ENCODE measurements around the gene CFAP251. TPM values are rescaled to one million over a fixed set of nuclear protein-coding genes. Genes with fewer than 3 reads are reported as not detected.
A peak's percentile ranks its signal among the peaks of the same experiment; 100 is the strongest.
"Not testable (repeated sequence)": the region's sequence is repeated elsewhere in the genome, so short reads cannot be mapped to it uniquely, and the experiment has no call there.

The CFAP251 gene
- total RNA-seq, 1 donor from 2014 or later, result 2.6 TPM

DNA sequence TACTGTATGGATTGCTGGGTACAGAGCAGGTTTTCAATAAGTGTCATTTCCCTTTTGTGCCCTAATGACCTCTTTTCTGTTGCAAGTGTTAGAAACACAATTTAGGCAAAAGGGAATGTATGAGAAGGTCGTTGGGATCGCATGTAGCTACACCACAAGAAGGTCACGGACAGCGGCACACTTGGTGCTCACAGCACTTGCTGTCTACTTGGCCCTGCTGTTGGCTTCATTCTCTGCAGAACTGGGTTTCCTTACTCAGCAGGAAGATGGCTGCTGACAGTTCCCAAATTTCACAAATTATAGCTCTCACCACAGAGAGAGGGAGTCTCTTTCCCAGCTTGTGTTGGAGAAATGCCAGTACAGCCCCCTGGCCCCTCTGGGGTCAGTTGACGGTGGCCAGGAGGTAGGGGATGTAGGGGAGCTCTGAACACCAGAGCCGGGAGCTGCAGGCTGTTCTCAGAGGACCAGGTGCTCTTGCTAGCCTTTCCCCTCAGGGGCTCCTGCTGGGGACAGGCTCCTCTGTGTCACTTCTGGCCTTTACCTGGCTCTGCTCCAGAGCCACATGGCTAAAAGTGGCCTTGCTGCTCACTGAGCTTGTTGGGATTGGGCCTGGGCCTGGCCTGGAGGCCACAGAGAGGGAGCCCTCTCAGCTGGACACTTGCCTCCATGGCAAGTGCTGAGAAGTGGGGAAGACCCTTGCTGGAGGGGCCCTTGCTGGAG, 52.3 kb downstream of the CFAP251 start:
- DNase-seq (ENCODE audit: low read depth in 2 of 2), result no peak

- no peak for DNase-seq (ENCODE audit: low read depth in 2 of 2)
Observed at GRCh38 chr12:121974026-121974985, 55.9 kb downstream of the CFAP251 start.

DNA sequence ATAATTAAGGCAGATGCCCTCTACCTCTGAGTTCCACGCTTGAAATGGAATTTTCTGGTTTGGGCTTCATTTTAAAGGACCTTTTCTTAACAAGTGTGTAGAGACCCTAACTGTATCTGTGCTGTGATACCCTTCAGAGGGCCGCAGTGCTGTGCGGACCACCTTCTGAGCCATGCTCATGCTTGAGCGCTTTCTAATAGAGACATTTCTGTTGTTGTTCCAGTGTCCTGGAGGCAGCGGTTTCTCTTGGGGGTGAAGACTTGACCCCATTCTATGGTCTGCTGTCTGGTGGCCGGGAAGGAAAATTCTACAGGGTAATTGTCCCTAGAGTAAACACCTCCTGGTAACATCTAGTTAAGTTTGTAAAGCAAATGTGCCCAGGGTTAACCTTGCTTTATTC, 56.6 kb downstream of the CFAP251 start:
- DNase-seq (ENCODE audit: low read depth in 2 of 2), result no peak

DNA sequence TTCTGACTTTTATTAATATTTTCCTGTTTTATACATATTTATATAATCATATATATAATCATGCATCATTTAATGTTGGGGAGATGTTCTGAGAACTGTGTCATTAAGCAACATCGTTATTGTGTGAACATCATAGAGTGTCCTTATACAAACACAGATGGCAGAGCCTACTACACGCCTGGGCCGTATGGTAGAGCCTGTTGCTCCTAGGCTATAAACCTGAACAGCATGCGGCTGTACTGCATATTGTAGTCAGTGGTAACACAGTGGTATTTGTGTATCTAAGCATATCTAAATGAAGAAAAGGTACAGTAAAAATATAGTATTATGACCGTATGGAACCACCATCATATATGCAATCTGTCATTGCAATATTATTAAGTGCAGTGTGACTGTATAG, 58.6 kb downstream of the CFAP251 start:
- DNase-seq (ENCODE audit: low read depth in 2 of 2), result no peak

GRCh38 chr12:121980191-121980891, 61.9 kb downstream of the CFAP251 start:
- DNase-seq (ENCODE audit: low read depth in 2 of 2), result peak in 1 of 2 donors; percentile 60

- no peak for DNase-seq (ENCODE audit: low read depth in 2 of 2)
Observed at GRCh38 chr12:121980892-121981272, 62.5 kb downstream of the CFAP251 start.

GRCh38 chr12:121981456-121981855, 63.1 kb downstream of the CFAP251 start:
- DNase-seq (ENCODE audit: low read depth in 2 of 2), result no peak

DNA sequence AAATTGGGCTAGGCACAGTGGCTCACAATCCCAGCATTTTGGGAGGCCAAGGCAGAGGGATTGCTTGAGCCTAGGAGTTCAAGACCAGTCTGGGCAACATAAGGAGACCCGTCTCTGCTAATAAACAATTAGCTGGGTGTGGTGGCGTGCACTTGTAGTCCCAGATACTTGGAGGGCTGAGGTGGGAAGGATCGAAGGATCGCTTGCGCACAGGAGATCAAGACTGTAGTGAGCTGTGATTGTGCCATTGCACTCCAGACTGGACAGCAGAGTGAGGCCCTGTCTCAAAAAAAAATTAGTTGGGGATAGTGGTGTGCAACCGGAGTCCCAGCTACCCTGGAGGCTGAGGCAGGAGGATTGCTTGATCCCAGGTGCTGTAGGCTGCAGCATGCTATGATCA, 64.6 kb downstream of the CFAP251 start:
- no peak for DNase-seq (ENCODE audit: low read depth in 2 of 2)

DNA sequence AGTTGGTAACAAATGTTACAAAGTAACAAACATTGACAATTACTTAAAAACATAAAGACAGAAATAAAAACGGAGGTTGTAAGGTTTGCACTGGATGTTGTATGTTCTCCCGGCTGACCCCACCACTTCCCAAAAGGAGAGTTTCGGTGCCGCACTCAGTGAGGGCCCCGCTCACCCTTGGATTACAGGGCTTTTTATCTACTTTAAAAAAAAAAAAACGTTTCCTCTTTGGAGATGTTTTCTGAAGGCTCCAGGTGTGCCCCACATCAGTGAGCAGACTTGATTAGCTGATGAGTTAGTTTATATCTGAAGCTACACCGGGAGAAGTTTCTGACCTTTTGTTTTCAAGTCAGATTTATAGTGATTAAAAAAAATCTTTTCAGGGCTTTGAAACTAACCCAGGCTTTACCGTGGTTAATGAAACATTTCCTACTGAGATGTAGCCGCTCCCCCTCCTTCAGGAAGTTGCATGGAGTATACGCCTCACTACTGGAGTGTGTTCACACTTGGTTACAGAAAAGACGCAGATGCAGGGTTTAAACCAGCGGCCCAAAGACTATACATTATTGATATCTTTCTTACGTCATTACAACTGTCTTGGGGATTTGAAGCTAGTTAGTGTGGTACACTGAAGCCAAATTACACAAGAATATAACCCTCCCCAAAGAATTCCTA, 65.3 kb downstream of the CFAP251 start:
- peak in 1 of 2 donors; percentile 72 for DNase-seq (ENCODE audit: low read depth in 2 of 2)

GRCh38 chr12:121986489-121987245, 68.3 kb downstream of the CFAP251 start:
- DNase-seq (ENCODE audit: low read depth in 2 of 2), result no peak

- not testable (repeated sequence) for DNase-seq (ENCODE audit: low read depth in 2 of 2)
Observed at GRCh38 chr12:121988519-121988918, 70.1 kb downstream of the CFAP251 start.

GRCh38 chr12:121989276-121990113, 71.1 kb downstream of the CFAP251 start:
- no peak for DNase-seq (ENCODE audit: low read depth in 2 of 2)

- no peak for DNase-seq (ENCODE audit: low read depth in 2 of 2)
Observed at GRCh38 chr12:121990114-121990647, 71.8 kb downstream of the CFAP251 start.

DNA sequence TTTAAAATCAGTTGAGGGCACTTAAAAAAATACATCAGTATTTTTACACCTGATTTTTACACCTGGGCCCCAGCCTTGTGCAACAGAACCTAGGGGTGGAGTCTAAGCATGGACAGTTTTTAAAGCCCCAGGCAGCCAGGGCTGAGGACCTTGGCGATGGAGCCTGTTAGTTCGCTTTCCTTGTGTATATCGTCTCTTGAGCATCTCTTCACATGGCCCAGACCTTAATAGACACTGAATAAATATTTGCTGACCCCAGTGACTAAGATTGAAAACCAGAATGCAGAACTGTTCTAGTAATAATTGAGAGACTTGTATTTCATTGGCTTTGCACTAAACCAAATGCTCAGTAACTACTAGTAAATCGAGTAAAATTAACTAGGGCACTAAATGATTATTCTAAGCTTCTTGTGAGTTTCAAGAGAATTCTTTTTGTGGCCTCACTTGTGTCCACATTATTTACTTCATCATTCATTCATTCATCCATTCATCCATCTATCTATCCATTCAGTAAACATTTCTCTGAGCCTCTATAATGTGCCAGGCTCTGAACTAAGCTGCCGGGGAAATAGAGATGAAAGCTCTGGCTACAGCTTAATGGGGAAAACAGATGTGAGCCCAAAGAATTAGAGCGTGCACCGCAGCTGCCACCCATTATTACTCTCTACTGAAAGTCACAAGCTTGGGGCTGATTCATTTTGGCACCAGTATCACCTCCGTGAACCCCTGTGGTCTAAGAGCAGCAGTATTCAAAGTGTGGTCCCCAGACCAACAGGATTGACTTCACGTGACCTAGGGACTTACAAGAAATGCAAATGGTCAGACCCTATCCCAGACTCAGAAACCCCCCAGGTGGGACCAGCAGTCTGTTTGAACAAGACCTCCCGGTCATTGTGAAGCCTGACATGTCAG, 72.6 kb downstream of the CFAP251 start:
- peak in 1 of 2 donors; percentile 10 for DNase-seq (ENCODE audit: low read depth in 2 of 2)

DNA sequence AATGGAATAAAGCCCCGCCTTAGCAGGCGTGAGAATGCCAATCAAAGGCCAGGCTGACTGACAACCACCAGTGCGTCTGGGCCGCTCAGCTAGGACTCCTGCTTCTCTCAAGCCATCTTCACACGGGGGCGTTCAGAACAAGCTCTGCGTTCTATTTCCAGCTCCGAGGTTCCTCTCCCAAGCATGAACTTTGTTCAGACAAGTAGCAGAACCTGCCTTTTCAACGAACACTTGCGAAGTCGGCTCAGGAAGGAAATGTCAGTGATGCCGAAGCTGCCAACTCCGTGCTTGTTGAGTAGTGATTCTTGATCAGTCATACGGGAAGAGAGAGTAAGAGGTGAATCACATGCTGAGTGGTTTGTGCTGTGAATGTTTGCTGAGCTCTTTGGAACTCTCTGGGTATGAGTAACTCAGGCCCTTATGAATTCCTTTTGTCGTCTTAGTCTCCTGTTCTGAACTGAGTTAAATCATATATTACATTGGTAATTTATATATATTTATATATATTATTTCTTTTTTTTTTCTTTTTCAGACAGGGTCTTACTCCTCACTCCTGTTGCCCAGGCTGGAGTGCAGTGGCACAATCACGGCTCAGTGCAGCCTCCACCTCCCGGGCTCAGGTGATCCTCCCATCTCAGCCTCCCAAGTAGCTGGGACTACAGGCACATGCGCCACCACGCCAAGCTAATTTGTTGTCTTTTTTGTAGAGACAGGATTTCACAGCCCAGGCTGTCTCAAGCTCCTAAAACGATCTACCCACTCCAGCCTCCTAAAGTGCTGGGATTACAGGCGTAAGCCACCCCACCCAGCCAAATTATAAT, 73.9 kb downstream of the CFAP251 start:
- DNase-seq (ENCODE audit: low read depth in 2 of 2), result peak; percentile 74 to 100

GRCh38 chr12:121996050-121996944, 77.9 kb downstream of the CFAP251 start:
- no peak for DNase-seq (ENCODE audit: low read depth in 2 of 2)
